Measurements from ENCODE around the gene CACNG5.
"Not testable (repeated sequence)": the region's sequence is repeated elsewhere in the genome, so short reads cannot be mapped to it uniquely, and the experiment has no call there.

CACNG5 gene

DNA sequence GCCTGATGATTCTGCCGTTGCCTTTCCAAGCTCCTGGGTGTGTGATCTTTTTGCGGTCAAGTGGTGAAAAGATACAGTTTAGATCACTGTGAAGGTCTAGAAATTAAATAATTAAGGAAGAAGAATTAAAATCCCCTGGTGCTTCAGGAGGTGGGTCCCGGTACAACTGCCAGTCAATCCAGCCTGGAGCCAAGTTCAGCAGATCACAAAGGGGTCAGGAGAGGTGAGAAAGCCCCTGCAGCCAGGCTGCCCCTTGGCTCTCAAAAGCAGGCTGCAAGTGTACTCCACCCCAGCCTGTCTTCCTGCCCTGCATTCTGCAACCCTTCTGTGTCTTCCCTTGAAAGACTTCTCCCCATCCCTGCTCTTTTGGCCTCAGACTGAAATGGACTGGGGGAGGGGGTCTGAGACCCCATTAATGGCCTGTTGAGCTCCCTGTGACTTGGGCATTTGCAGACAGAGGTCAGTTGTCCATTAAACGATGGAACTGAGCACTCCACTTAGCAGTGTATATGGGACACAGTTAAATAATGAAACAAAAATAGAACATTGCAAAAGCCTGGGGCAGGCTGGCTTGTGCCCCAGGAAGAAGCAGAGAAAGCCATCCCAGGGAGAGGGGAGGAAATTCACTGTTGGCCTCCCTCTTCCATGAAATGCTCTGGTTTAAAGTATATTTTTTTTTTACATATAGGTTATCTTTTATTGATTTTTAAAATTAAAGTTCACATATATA, 15.1 kb downstream of the CACNG5 start:
- DNase-seq (ENCODE audit: low read depth) = no peak

DNA sequence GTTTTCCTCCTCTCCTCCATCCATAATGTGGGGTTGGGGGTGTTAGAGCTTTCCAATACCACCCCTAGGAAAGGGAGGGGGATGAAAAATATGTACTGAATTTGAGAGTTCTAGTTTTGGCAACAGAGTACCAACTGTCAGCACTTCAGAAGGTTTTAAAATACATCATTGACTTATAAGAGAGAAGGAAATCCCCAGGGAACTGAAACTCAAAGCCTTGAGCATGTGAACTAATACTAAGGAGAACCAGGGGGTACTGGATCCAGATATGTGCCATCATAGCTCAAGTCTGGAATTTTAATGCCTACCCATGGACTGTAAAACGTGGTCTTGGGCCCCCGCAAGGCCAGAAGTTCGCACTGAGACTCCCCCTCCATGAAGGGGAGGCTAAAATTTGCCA, 15.8 kb downstream of the CACNG5 start:
- DNase-seq (ENCODE audit: low read depth) = no peak

DNA sequence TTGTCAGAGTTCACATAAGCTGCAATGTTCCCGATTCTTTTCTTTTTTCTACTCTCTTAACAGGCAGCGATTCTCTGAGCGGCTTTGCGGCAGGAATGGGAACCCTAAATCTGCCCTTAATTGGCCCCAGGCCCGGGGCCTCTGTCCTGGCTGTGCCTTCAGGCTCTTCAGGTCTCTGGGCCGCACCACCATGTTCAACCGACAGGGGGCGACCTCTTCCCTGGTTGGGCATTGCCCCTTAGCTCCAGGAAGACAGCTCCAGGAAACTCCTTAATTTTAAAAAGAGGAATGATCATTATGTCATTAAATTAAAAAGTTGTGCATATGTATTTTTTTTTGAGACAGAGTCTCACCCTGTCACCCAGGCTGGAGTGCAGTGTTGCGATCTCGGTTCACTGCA, 20.3 kb downstream of the CACNG5 start:
- DNase-seq (ENCODE audit: low read depth) = no peak

DNA sequence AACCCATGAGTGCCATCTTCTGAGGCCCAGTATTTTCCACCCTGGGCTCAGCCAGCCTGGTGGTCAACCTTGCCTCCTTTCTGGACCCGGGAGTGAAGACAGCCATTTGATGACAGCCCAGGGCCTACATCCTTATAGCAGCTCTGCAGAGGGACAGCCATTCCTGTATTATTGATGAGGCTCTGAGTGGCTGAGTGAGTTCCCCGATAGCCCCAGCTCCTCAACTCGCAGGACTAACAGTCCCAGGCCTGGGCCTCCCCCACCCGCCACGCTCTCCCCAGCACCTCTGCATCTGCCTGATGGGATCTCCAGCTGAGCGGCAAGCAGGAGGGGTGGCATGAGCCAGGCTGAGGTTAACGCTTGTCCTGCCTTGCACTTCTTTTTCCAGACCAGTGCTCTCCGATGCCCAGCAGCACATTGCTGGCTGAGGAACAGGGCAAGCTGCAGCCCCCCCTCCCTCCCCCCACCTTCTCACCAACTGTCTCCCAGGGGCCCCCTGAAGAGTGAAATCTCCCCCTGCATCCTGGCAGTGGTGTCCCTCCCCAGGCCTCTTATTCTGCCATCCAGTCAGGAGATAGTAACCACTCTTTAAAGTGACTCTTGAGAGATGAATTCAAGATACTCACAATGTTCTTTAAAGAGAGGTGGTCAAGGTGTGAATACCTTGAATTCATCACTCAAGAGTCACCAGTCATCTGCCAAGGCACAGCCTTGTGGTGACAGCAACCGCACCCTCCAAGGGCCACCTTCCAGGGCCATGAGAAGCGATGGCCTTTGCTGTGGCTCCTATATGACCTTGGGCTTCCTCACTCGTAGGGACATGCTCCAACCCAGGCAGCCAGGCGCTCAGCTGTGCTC, 23.5 kb downstream of the CACNG5 start:
- DNase-seq (ENCODE audit: low read depth) = no peak

DNA sequence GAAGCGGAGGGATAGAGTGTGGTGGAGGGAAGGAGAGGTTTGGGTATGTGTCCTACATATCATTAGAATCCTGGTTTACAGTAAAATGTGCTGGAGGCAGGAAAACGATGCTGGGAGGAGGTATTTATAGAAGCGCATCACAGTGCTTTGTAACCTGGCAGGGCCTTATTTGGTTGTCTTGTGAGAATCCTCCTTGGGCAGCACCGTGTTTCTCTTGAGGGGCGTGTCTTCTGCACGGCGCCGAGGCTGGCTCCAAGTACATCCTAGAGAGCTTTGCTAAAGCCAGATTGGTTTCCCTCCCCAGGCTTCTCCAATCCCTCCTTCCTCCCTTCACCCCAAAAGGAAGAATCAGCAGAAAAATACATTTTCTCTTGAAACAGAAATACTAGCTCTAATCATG, 24.4 kb downstream of the CACNG5 start:
- no peak for DNase-seq (ENCODE audit: low read depth)

DNA sequence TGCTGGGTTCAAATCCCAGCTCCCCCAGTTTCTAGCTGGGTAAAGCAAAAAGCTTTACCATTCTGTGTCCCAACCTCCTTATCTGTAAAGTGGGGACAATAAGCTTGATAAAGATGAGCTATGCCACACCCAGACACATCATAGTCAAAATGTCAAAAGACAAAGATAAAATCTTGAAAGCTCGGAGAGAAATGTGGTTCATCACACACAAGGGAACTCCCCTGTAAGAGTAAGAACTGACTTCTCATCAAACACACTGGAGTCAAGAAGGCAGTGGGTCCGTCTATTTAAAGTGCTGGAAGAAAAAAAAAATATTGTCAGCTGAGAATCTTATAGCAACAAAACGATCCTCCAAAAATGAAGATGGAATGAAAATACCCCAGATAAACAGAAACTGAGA, 25.3 kb downstream of the CACNG5 start:
- no peak for DNase-seq (ENCODE audit: low read depth)

DNA sequence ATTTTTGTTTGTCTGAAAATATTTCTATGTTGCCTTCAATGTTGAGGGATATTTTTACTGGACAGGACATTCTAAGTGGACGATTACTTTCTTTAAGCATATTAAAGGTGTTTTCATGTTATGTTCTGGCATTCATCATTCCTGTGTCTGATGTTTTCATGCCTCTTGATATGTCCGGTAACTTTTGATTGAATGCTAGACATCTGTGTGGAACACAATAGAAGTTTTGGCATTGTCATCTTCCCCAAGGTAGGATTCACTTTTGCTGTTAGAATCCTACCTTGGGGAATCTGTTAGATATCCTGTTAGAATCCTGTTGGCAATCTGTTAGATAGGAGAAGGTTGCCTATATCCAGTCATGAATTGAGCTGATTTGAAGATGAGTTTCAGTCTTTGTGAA, 28.9 kb downstream of the CACNG5 start:
- DNase-seq (ENCODE audit: low read depth) = no peak

DNA sequence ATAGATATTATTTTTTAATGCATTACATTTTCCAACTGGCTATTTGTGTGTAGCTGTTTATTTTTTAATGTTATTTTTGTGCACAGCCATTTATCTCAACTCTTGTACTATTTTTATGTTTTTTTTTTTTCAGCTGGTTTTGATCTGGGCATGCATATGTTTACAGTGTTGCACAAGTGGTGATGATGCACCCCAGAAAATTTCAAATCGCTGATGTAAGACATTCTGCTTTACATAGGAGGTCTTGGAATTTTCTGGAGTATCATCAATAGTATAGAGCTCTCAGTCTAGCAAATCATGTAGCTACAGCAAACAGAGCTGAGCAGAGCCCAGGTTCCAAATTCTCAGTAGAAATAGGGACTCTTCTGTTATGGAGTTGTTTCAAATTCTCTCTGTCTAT, 30.2 kb downstream of the CACNG5 start:
- no peak for DNase-seq (ENCODE audit: low read depth)

DNA sequence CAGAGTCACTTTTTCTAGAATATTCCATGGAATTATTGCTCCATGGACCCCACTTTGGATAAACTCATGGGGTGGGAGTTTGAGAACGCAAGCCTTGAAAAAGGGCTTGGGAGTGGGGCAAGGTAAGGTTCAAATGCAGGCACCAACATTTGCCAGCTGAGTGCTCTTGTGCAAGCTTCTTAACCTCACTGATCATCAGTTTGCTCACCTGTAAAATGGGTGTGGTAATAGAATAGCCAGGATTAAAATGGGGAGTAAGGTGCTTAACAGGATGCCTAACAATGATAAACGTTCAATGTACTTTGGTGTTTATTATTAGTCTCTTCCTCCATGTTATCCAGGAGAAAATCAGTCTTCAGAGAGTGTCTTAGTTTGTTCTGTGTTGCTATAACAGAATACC, 39.0 kb downstream of the CACNG5 start:
- no peak for DNase-seq (ENCODE audit: low read depth)

DNA sequence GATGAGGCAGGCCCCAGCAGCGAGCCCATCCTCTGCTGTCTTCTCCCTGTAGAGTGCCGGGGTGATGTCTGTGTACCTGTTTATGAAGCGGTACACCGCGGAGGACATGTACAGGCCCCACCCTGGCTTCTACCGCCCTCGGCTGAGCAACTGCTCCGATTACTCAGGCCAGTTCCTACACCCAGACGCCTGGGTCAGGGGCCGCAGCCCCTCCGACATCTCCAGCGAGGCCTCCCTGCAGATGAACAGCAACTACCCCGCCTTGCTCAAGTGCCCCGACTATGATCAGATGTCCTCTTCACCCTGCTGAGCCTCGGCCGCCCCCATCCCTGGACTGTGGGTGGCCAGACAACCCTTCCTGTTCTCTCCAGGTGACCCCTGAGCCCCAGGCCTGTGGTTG, 50.0 kb downstream of the CACNG5 start:
- DNase-seq (ENCODE audit: low read depth) = no peak

DNA sequence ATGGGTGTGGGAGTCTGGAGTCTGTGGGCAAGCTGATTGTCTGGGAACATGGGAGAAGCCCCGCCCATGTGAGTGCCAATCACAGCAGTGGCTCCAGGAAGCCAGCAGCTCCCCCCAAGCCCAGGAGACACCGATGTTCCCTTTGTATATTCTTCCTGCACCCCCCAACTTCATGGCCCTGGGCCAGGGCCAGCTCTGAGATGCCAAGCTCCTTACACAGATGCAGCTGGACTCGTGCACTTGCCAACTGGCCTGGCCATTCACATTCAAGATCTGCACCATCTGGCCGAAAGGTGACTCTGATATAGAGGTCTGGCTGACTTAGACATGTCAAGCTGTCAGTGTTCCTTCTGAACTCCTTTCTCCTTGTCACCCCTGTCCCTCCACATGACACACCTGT, 50.5 kb downstream of the CACNG5 start:
- no peak for DNase-seq (ENCODE audit: low read depth)

DNA sequence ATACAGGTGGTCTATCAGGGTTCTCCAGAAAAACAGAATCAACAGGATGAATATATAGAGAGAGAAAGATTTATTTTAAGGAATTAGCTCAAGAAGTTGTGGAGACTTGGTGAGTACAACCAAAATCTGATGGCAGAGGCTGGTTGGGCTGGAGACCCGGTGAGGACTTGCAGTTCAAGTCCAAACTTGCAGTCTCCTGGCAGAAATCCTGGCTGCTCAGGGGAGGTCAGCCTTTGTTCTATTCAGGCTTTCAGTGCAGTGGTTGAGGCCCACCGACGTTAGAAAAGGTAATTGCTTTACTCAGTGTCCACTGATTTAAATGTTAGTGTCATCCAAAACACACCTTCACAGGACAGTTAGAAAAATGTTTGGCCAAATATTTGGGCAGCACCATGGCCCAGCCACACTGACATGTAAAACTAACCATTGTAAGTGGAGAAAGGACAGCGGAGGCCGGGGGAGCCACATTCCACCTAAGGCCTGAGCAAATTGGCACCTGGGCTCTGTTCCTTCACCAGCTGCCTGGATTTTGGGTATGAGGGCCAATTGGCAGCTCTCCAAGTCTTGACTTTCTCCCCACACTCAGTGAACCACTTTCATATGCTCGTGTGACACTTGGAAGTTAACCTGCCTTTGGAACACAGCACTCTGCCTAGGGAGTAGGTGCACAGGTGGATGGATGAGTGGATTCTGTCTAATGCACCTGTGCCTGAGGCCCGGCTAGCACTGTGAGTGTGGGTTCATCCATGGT, 54.7 kb downstream of the CACNG5 start:
- no peak for DNase-seq (ENCODE audit: low read depth)

DNA sequence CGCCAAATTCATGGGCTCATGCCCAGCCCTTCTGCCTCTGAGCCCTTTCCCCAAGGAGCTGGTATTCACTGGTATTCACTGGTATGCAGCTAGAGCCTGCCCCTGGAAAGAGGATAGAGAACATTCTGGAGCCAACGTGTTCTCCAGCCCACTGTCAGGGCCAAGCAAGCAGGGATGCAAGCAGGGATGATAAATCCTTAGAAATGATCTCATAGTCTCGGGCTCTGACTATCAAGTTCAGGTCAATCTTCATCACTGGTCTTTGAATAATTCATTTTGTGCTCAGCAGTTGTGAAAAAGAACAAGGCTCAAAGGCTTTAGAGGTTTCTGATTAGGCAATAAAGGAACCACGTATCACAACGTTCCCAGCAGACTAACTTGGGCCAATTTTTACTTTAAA, 57.3 kb downstream of the CACNG5 start:
- DNase-seq (ENCODE audit: low read depth) = no peak

DNA sequence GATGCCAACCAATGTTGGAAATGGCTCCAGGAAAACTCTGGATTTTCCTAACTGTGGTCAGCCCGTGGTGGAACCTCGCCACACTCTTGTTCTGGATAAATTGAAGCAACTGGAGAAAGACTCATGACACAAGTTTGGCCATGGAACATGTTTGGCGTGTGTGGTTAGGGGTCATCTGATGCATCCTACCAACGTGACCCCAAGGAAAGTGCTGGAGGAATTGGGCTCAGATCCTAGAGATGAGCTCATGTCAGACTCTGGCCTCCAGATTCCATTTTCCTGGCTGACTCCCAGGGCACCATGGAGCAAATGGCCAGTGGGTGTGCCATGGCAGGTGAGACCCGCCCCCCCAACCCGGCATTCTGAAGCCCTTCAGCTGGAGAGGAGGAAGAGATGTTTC, 58.5 kb downstream of the CACNG5 start:
- no peak for DNase-seq (ENCODE audit: low read depth)

DNA sequence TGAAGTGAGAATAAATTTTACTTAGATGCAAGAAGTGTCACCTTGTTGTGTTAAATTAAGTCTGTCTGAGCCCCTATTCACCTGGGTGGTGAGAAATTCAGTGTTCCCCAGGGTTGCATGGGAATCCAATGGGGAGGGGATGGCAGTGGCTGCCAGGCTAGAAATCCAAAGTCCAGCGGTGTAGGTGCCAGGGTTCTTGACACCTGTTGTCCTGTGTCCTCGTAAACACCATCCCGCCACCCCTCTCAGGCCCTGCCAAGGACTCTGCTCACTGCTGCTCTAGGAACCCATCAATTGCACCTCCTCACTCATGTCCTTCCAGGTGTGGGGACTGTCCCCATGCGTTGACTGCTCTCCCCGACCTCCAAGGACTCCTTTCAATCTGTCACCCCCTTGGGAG, 58.9 kb downstream of the CACNG5 start:
- no peak for DNase-seq (ENCODE audit: low read depth)

DNA sequence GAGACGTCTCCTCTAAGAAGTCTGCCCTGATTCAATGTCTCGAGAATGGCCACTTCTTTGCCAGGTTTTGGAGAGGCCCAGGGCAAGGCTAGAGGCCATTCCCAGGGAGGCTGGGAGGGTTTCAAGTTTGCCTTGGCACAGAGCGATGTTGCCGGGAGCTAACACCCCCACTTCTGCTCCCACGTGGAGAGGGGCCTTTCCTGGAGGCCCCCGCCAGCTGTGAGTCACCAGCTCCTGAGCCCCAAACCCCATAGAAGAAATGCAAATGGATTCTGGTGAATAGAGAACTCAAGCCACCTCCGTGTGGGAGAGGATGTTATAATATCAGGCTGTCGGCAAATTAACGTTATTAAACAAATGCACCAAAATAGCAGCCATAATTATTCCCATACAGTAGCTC, 62.2 kb downstream of the CACNG5 start:
- DNase-seq (ENCODE audit: low read depth) = no peak

DNA sequence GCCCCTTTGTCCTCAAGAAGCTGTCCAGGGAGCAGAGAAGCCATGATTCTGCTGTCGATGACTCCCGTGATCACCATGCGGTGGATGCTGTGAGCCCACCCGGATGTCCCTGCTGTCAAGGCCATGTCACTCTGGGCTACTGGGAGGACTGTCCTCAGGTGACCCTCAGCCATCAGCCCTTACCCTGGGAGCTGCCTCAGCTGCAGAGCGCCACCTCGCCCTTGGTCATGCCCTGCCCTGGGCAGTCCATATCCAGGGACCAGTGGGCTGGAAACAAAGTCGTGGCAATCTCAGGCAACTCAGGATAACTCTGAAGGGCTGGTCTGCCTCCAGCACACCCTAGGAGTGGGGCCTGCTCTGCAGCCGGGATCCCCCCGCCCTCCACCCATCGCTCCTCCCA, 63.6 kb downstream of the CACNG5 start:
- no peak for DNase-seq (ENCODE audit: low read depth)

DNA sequence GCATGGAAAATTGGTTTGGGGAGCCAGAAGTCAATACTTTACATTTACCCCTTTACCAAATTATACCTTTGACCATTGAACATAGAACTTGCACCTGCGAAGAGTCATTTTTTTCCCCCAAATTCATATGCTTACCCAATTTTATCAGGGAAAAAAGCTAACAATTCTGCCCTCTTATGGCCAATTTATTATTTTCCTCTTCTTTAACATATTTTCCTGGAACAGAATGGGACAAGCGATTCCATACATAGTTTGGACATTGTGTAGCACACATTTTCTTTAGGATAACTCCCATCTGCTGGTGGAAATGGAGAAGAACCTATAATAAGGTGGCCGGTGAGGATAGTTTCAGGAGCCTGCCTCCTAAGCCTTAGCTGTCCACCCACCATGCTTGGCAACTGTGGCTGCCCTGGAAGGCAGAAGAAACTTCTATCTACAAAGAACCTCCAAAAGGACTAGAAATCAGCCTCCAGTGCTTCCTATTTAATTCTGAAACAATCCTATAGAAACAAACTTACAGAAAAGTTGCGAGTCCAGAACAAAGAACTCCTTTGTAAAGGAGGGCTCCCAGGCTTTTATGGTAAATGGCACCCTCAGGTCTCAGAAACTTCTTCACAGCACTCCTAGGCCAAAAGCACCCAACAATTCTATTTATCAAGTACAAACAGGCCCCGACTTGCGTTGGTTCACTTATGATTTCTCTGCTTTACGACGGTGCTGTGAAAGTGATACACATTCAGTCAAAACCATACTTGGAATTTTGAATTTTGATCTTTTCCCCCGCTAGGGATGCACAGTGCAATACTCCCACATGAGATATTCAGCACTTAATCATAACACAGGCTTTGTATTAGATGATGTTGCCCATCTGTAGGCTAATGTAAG, 65.5 kb downstream of the CACNG5 start:
- DNase-seq (ENCODE audit: low read depth) = no peak

DNA sequence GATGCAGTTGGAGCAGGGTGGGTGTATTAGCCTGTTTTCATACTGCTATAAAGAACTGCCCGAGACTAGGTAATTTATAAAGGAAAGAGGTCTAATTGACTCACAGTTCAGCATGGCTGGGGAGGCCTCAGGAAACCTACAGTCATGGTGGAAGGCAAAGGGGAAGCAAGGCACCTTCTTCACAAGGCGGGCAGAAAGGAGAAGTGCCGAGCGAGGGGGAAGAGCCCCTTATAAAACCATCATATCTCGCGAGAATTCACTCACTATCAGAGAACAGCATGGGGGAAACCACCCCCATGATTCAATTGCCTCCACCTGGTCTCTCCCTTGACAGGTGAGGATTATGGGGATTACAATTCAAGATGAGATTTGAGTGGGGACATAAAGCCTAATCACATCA, 68.4 kb downstream of the CACNG5 start:
- not testable (repeated sequence) for DNase-seq (ENCODE audit: low read depth)

DNA sequence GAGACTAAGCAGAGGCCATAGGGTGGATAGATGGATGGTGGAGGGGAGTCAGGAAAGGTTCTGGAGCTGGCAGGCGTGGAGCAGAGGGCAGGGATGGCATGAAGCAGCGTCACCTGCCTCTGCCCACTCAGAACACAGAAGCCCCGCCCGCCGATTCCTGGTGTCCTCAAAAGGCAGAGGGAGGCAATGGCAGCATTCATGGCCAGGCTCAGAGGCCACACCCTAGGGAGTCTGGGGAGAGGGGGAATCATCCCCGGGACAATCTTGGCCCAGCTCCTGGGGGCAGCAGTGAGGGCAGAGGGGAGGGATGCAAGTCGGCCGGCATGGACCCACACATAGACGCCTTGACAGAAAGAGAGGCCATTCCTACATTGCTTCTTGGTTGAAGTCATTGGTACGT, 68.9 kb downstream of the CACNG5 start:
- DNase-seq (ENCODE audit: low read depth) = no peak

DNA sequence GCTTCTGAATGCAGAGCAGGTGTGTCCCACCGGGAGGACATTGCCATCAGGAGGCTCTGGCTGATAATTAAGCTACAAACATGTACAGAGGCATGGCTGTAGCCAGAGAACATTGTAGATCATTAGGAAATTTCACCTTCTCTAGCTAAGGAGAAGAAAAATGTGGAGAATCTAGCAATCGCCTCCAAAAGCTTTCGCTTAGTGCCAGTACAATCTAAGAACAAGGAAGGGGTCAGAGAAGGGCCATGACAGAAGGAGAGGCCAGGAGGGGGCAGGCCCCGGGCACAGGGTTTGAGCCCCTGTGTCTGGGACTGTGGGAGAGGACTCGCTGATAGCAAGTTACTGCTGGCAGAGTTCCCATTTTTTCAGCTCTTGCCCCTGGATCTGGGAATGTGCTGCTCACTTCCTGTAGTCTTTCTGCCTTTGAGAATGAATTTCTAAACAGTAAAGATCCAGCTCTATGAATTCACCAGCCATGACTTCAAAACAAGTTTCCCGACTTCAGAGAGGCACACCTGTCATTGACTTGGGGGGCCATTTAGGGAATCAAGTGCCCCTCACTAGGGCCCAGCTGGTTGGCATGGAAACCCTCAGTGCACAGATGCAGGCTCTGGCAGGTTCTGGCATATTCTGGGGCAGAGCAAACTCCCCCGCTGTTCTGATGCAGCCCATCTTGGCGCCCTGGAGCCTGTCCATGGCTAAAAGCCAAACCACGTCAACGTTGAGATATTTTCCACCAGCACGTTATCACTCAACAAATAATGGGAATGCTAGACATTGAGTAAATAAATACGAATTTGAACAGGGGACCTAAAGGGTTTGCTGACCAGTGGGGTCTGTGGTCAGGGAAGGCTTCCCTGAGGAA, 70.1 kb downstream of the CACNG5 start:
- DNase-seq (ENCODE audit: low read depth) = no peak
